A549 (cell line): ENCODE results near the gene FTH1. TPM values are rescaled to one million over a fixed set of nuclear protein-coding genes. Genes with fewer than 3 reads are reported as not detected.
A peak's percentile ranks its signal among the peaks of the same experiment; 100 is the strongest.

Source experiments
- ATAC-seq, 2 experiments: fragments of 200-7000 bp in 1 of 2; fragments of >200 bp in 1 of 2; cut with Nextera tagmentation in 1 of 2; cut with Tn5 transposase in 1 of 2; 3 replicates each; pipeline versions ENCODE4 v1.8.0 to v1.9.1; 2018 to 2020; ENCODE audit warnings: mild to moderate bottlenecking in 1 of 2, moderate library complexity in 1 of 2
- CTCF ChIA-PET: fragments of 300-600 bp; sonication (Branson Sonifier 250); formaldehyde crosslinking; extraction: SDS; loops from one replicate; lab custom pipeline; 2021; ENCODE audit warnings: antibody characterized with exemption, inconsistent platforms; lab: Yijun Ruan, JAX
- POLR2A ChIA-PET: fragments of 350-600 bp; formaldehyde crosslinking; extraction: SDS; loops from one replicate; lab custom pipeline; 2021; ENCODE audit warnings: antibody characterized with exemption, inconsistent platforms; lab: Yijun Ruan, JAX
- DNase-seq, 2 experiments: peaks; one replicate each; pipeline versions ENCODE4 v3.0.0 to v3.0.0-alpha.2; 2011 to 2016; ENCODE audit warnings: low read depth in 1 of 2, low spot score in 1 of 2
- FAIRE-seq: peaks from 2 replicates; lab custom pipeline; 2011; peaks lifted over from hg19 to GRCh38; lab: Jason Lieb, UNC
- H3K27ac ChIP-seq, 2 experiments: fragments of >200 bp; sonication (Bioruptor Twin); formaldehyde crosslinking; 3 replicates each; pipeline ENCODE4 v1.5.1; 2016 to 2017
- H3K4me1 ChIP-seq: fragments of >200 bp; sonication (Bioruptor Twin); formaldehyde crosslinking; 3 replicates; pipeline ENCODE4 v1.6.1; 2016
- H3K4me2 ChIP-seq: fragments of >200 bp; sonication (Bioruptor Twin); formaldehyde crosslinking; 3 replicates; pipeline ENCODE4 v1.6.1; 2016
- H3K4me3 ChIP-seq: fragments of >200 bp; sonication (Bioruptor Twin); formaldehyde crosslinking; 3 replicates; pipeline ENCODE4 v1.5.1; 2016
- H3K9me3 ChIP-seq: fragments of >200 bp; sonication (Bioruptor Twin); formaldehyde crosslinking; 3 replicates; pipeline ENCODE4 v1.6.1; 2016
- CBX8 ChIP-seq: fragments of 200-600 bp; sonication (generic); IDR thresholded peaks from 2 replicates; pipeline ENCODE4 v1.6.1; 2016
- CEBPB ChIP-seq, 2 experiments: fragments of >200 bp in 1 of 2; sonication (Bioruptor Twin) in 1 of 2; formaldehyde crosslinking in 1 of 2; IDR thresholded peaks; 2 replicates each; pipeline ENCODE4 v1.6.1; 2012 to 2016
- CHD4 ChIP-seq: fragments of 200-600 bp; sonication (generic); IDR thresholded peaks from 2 replicates; pipeline ENCODE4 v1.6.1; 2016; ENCODE audit warnings: antibody characterized with exemption, mild to moderate bottlenecking, borderline replicate concordance
- EHF ChIP-seq: fragments of 250-450 bp; sonication (Bioruptor Pico); IDR thresholded peaks from 2 replicates; pipeline ENCODE4 v1.5.0; 2020; ENCODE audit warnings: mild to moderate bottlenecking
- EP300 ChIP-seq, 2 experiments: fragments of >200 bp; sonication (Bioruptor Twin); formaldehyde crosslinking; IDR thresholded peaks; 2 replicates in 1 of 2; 3 replicates in 1 of 2; pipeline ENCODE4 v1.6.1; 2016 to 2017
- FOSL2 ChIP-seq, 2 experiments: fragments of 450-650 bp in 1 of 2; fragments of >200 bp in 1 of 2; sonication (Bioruptor Twin) in 1 of 2; formaldehyde crosslinking; IDR thresholded peaks; 2 replicates each; pipeline versions ENCODE4 v1.5.0 to v1.6.1; 2016 to 2020; ENCODE audit warnings: mild to moderate bottlenecking in 1 of 2, moderate library complexity in 1 of 2
- GATA3 ChIP-seq: IDR thresholded peaks from 2 replicates; pipeline ENCODE4 v1.6.1; 2012; ENCODE audit warnings: borderline replicate concordance
- HDAC2 ChIP-seq: fragments of 200-600 bp; sonication (generic); IDR thresholded peaks from 2 replicates; pipeline ENCODE4 v1.6.1; 2016
- HOXA7 ChIP-seq: fragments of 250-450 bp; sonication (Bioruptor Pico); IDR thresholded peaks from 2 replicates; pipeline ENCODE4 v1.5.0; 2020; ENCODE audit warnings: mild to moderate bottlenecking, moderate library complexity
- HOXB5 ChIP-seq: fragments of 250-450 bp; sonication (Bioruptor Pico); IDR thresholded peaks from 2 replicates; pipeline ENCODE4 v1.5.0; 2020; ENCODE audit warnings: mild to moderate bottlenecking, moderate library complexity
- JUN ChIP-seq, 2 experiments: fragments of >200 bp; sonication (Bioruptor Twin); formaldehyde crosslinking; IDR thresholded peaks; 2 replicates in 1 of 2; 3 replicates in 1 of 2; pipeline ENCODE4 v1.6.1; 2016 to 2017
- JUNB ChIP-seq: fragments of >200 bp; sonication (Bioruptor Twin); formaldehyde crosslinking; IDR thresholded peaks from 2 replicates; pipeline ENCODE4 v1.6.1; 2016
- KDM1A ChIP-seq: fragments of 200-600 bp; sonication (generic); IDR thresholded peaks from 2 replicates; pipeline ENCODE4 v1.6.1; 2016; ENCODE audit warnings: low read depth, mild to moderate bottlenecking
- MAFK ChIP-seq: fragments of 450-650 bp; IDR thresholded peaks from 2 replicates; pipeline ENCODE4 v1.6.1; 2014; ENCODE audit not compliant: partially characterized antibody
- MAZ ChIP-seq: fragments of 150-350 bp; IDR thresholded peaks from 2 replicates; pipeline ENCODE4 v1.6.1; 2014; ENCODE audit warnings: antibody characterized with exemption, low read depth, low read length, borderline replicate concordance
- NFE2L2 ChIP-seq: fragments of 150-350 bp; conservative IDR thresholded peaks from 2 replicates; pipeline ENCODE4 v1.6.1; 2014; ENCODE audit warnings: low read length
- NPAS2 ChIP-seq: fragments of 250-450 bp; sonication (Bioruptor Pico); IDR thresholded peaks from 2 replicates; pipeline ENCODE4 v1.8.0; 2022; ENCODE audit warnings: mild to moderate bottlenecking, moderate library complexity, borderline replicate concordance
- NR3C1 ChIP-seq: fragments of >200 bp; sonication (Bioruptor Twin); formaldehyde crosslinking; IDR thresholded peaks from 3 replicates; pipeline ENCODE4 v1.6.1; 2017
- POLR2A ChIP-seq: IDR thresholded peaks from 2 replicates; pipeline ENCODE4 v1.6.1; 2012; ENCODE audit warnings: mild to moderate bottlenecking, low read length
- RCOR1 ChIP-seq: fragments of 150-350 bp; IDR thresholded peaks from 2 replicates; pipeline ENCODE4 v1.6.1; 2014; ENCODE audit warnings: antibody characterized with exemption, low read length, low read depth
- SREBF2 ChIP-seq: fragments of 450-650 bp; IDR thresholded peaks from 2 replicates; pipeline ENCODE4 v1.6.1; 2014; ENCODE audit warnings: mild to moderate bottlenecking, moderate library complexity
- ZC3H11A ChIP-seq: fragments of 450-650 bp; IDR thresholded peaks from 2 replicates; pipeline ENCODE4 v1.6.1; 2014; ENCODE audit warnings: antibody characterized with exemption, mild to moderate bottlenecking
- ZNF302 ChIP-seq: fragments of 250-450 bp; sonication (Bioruptor Pico); IDR thresholded peaks from 2 replicates; pipeline ENCODE4 v1.9.0; 2021; ENCODE audit warnings: inconsistent platforms, mild to moderate bottlenecking, moderate library complexity
- ZSCAN20 ChIP-seq: fragments of 250-450 bp; sonication (Bioruptor Pico); IDR thresholded peaks from 2 replicates; pipeline ENCODE4 v1.8.0; 2022; ENCODE audit warnings: mild to moderate bottlenecking, moderate library complexity
- WGBS: methylation state at CpG from one replicate; pipeline ENCODE4 v1.1.6; 2017; ENCODE audit errors: missing lambda C conversion rate; 5-methylcytosine and 5-hydroxymethylcytosine counted together
- polyA plus RNA-seq, 4 experiments: library from polyadenylated mRNA; depleted of rRNA in 3 of 4; stranded (reverse); fragments of >200 nt; fragmentation: RNase III in 1 of 4; extraction: RNeasy Plus Mini Kit Qiagen cat#74134 plus additional on column Dnase treatment in 1 of 4; gene quantifications; 2 replicates in 3 of 4; 3 replicates in 1 of 4; pipeline ENCODE4 v1.2.3, GENCODE V29; 2011 to 2017
- TF ChIP-seq, protein P1 (sequence below): IDR thresholded peaks from 2 replicates; pipeline ENCODE4 v1.6.1; 2012; ENCODE audit warnings: low read depth, borderline replicate concordance
- TF ChIP-seq, protein P2 (sequence below): fragments of 150-350 bp; IDR thresholded peaks from 2 replicates; pipeline ENCODE4 v1.6.1; 2014; ENCODE audit warnings: low read depth, mild to moderate bottlenecking, low read length
- TF ChIP-seq, protein P3 (sequence below): IDR thresholded peaks from 2 replicates; pipeline ENCODE4 v1.6.1; 2012
- TF ChIP-seq, protein P4 (sequence below): fragments of >200 bp; sonication (Bioruptor Twin); formaldehyde crosslinking; IDR thresholded peaks from 2 replicates; pipeline ENCODE4 v1.6.1; 2016
- TF ChIP-seq, protein P5 (sequence below): IDR thresholded peaks from 2 replicates; pipeline ENCODE4 v1.6.1; 2012
- TF ChIP-seq, protein P6 (sequence below): fragments of 450-650 bp; IDR thresholded peaks from 2 replicates; pipeline ENCODE4 v1.6.1; 2014; ENCODE audit warnings: antibody characterized with exemption

The FTH1 gene
- polyA plus RNA-seq, 2 of the 4 experiments (the other 2 are of a cell fraction), result 2,791 to 13,747 TPM

DNA sequence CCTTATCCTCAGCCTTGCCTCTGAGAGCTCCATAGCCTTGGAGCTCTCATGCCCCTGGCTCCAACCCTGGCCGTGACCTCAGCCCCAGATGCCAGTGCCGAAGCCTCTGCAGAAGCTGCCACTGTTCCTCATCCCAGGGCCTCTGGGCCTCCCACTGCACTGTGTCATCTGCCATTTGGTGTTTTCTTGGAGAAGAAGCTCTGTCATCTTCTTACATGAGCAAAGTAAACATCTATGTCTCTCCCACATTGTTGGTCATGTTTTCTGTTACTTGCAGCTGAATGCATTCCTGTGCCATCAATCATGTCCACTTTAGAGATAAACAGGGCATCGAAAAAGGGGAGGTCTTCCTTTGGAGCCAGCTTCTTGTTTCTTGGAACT lies 45.0 kb upstream of the FTH1 start:
- DNase-seq (peak; percentile 36 to 79), FAIRE-seq (no peak), ATAC-seq (peak; percentile 68 to 75)
- ChIA-PET POLR2A (interaction anchor here (0.7 to 2.8 kb wide), 4 partner anchors 13 to 45 kb away, joined by 3 to 16 read pairs (median 6); partner anchors contain the start of gene FTH1), CTCF (interaction anchor here (0.7 to 1.5 kb wide), 4 partner anchors 40 to 215 kb away, joined by 3 to 5 read pairs (median 4); no protein-coding TSS in a partner anchor)
- Histone ChIP-seq H3K4me3 (no peak overlapping the region), H3K9me3 (no peaks in the 10 kb centered on the region), H3K4me2 (peak overlapping the region; percentile 80), H3K27ac (peak overlapping the region; percentile 88 to 90), H3K4me1 (peaks cover 43% of the 10 kb centered on the region)
- 43% methylated on average over 3 of the region's 3 CpGs for WGBS
- TF ChIP-seq, protein P1, sequence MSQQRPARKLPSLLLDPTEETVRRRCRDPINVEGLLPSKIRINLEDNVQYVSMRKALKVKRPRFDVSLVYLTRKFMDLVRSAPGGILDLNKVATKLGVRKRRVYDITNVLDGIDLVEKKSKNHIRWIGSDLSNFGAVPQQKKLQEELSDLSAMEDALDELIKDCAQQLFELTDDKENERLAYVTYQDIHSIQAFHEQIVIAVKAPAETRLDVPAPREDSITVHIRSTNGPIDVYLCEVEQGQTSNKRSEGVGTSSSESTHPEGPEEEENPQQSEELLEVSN, result no peak
- TF ChIP-seq MAZ (no peak), JUNB (peak; percentile 42; the same call in 1 of the 2 replicates), FOSL2 (IDR thresholded peaks at IDR 0.05) (0 out of 2 replicates have a peak, but pooled peaks have one; percentile 28), FOSL2 (CRISPR knock-in tag; IDR thresholded peaks at IDR 0.05) (peak; percentile 49), KDM1A (no peak), ZNF302 (CRISPR knock-in tag) (no peak), JUN (IDR thresholded peaks at IDR 0.05) (peak in 1 of 2 experiments; percentile 25; a peak in 1 of 5 replicates), GATA3 (peak; percentile 48; the same call in 1 of the 2 replicates), EP300 (IDR thresholded peaks at IDR 0.05) (peak; percentile 25 to 53; a peak in 1 of 5 replicates), NPAS2 (CRISPR knock-in tag) (no peak), NFE2L2 (peak; percentile 11; the same call in 1 of the 2 replicates), HOXB5 (0 out of 2 replicates have a peak, but pooled peaks have one; percentile 28), ZSCAN20 (no peak), MAFK (peak; percentile 36), CEBPB (IDR thresholded peaks at IDR 0.05) (0 out of 4 replicates have a peak, but pooled peaks of 1 of the 2 experiments have one; percentile 9), CHD4 (no peak), SREBF2 (no peak)
- TF ChIP-seq, protein P2, sequence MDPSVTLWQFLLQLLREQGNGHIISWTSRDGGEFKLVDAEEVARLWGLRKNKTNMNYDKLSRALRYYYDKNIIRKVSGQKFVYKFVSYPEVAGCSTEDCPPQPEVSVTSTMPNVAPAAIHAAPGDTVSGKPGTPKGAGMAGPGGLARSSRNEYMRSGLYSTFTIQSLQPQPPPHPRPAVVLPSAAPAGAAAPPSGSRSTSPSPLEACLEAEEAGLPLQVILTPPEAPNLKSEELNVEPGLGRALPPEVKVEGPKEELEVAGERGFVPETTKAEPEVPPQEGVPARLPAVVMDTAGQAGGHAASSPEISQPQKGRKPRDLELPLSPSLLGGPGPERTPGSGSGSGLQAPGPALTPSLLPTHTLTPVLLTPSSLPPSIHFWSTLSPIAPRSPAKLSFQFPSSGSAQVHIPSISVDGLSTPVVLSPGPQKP, result no peak
- TF ChIP-seq, protein P3, sequence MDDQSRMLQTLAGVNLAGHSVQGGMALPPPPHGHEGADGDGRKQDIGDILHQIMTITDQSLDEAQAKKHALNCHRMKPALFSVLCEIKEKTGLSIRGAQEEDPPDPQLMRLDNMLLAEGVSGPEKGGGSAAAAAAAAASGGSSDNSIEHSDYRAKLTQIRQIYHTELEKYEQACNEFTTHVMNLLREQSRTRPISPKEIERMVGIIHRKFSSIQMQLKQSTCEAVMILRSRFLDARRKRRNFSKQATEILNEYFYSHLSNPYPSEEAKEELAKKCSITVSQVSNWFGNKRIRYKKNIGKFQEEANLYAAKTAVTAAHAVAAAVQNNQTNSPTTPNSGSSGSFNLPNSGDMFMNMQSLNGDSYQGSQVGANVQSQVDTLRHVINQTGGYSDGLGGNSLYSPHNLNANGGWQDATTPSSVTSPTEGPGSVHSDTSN, result no peak
- TF ChIP-seq, protein P4, sequence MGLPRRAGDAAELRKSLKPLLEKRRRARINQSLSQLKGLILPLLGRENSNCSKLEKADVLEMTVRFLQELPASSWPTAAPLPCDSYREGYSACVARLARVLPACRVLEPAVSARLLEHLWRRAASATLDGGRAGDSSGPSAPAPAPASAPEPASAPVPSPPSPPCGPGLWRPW, result 0 out of 2 replicates have a peak, but pooled peaks have one; percentile 28
- TF ChIP-seq, protein P5, sequence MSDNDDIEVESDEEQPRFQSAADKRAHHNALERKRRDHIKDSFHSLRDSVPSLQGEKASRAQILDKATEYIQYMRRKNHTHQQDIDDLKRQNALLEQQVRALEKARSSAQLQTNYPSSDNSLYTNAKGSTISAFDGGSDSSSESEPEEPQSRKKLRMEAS, result no peak; the same call in 1 of the 2 replicates

DNA sequence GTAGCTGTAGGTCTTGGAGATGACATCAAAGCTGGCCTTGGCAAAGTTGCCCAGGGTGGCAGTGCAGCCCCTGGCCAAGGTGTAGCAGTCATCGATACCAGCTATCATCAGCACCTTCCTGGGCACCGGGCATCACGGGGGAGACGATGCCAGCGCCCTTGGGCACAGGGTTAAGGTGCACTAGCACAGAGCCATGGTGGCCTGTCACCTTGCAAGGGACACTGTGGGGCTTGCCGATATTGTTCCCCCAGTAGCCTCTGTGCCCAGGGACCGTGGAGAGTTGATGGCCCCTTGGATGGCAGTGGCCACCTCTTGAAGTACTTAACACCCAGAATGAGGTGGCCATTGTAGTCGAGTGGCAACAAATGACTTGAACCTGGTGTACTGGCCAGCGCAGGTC lies 44.4 kb upstream of the FTH1 start:
- Histone ChIP-seq H3K9me3 (no peaks in the 10 kb centered on the region), H3K4me2 (peak overlapping the region; percentile 80), H3K4me3 (no peak overlapping the region)
- ATAC-seq, result no peak
- no peak for DNase-seq
- POLR2A ChIA-PET, result interaction anchor here (0.7 to 2.8 kb wide), 4 partner anchors 13 to 44 kb away, joined by 3 to 16 read pairs (median 6); partner anchors contain the start of gene FTH1
- no peak for FAIRE-seq
- TF ChIP-seq RCOR1 (no peak), ZC3H11A (no peak), EHF (CRISPR knock-in tag) (no peak), NR3C1 (no peak), SREBF2 (no peak), ZSCAN20 (no peak), MAFK (no peak), POLR2A (no peak), HOXA7 (CRISPR knock-in tag) (no peak), HDAC2 (no peak), CBX8 (no peak)
- TF ChIP-seq, protein P6, sequence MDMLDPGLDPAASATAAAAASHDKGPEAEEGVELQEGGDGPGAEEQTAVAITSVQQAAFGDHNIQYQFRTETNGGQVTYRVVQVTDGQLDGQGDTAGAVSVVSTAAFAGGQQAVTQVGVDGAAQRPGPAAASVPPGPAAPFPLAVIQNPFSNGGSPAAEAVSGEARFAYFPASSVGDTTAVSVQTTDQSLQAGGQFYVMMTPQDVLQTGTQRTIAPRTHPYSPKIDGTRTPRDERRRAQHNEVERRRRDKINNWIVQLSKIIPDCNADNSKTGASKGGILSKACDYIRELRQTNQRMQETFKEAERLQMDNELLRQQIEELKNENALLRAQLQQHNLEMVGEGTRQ, result no peak
- TF ChIP-seq, all 56 proteins: peak for 0
- CTCF ChIA-PET, result interaction anchor here (0.7 to 1.5 kb wide), 4 partner anchors 12 to 215 kb away, joined by 3 to 5 read pairs (median 4); no protein-coding TSS in a partner anchor
- Histone ChIP-seq H3K27ac (peak overlapping the region; percentile 88 to 90), H3K4me1 (peaks cover 38% of the 10 kb centered on the region)
- WGBS, result 95% methylated on average over 7 of the region's 9 CpGs
